DND-41 (cell line): ENCODE results near the gene JAZF1.

Source experiments
- ATAC-seq: fragments of 200-7000 bp; cut with Tn5 transposase; 3 replicates; pipeline ENCODE4 v1.9.1; 2021; ENCODE audit warnings: low read depth; ENCODE audit not compliant: insufficient read depth
- DNase-seq: peaks from one replicate; pipeline ENCODE4 v3.0.0-alpha.2; 2020
- H2AFZ ChIP-seq: 2 replicates; pipeline ENCODE4 v1.6.0; 2012; ENCODE audit warnings: low read depth, low read length
- H3K27ac ChIP-seq: 2 replicates; pipeline ENCODE4 v1.5.1; 2012; ENCODE audit warnings: low read length, inconsistent platforms
- H3K27me3 ChIP-seq: fragments of 200-600 bp; sonication (generic); 2 replicates; pipeline ENCODE4 v1.6.0; 2012; ENCODE audit warnings: low read length, mild to moderate bottlenecking, inconsistent platforms; ENCODE audit not compliant: insufficient read depth, poor library complexity
- H3K36me3 ChIP-seq: 2 replicates; pipeline ENCODE4 v1.5.1; 2012; ENCODE audit warnings: low read length, inconsistent platforms; ENCODE audit not compliant: insufficient read depth
- H3K4me1 ChIP-seq: 2 replicates; pipeline ENCODE4 v1.5.1; 2012; ENCODE audit warnings: mild to moderate bottlenecking, low read length; ENCODE audit not compliant: insufficient read depth
- H3K4me2 ChIP-seq: 2 replicates; pipeline ENCODE4 v1.6.0; 2012; ENCODE audit warnings: mild to moderate bottlenecking, moderate library complexity, low read length, inconsistent platforms; ENCODE audit not compliant: insufficient read depth
- H3K4me3 ChIP-seq, 2 experiments: fragments of 200-600 bp in 1 of 2; shearing (Covaris generic) in 1 of 2; 2 replicates each; pipeline ENCODE4 v1.5.1; 2012 to 2016; ENCODE audit warnings: inconsistent platforms in 2 of 2, low read length in 2 of 2, mild to moderate bottlenecking in 2 of 2, low read depth in 1 of 2, moderate library complexity in 1 of 2
- H3K79me2 ChIP-seq: 2 replicates; pipeline ENCODE4 v1.6.0; 2012; ENCODE audit warnings: low read length, inconsistent platforms; ENCODE audit not compliant: insufficient read depth
- H3K9ac ChIP-seq: 2 replicates; pipeline ENCODE4 v1.6.0; 2012; ENCODE audit warnings: low read depth, mild to moderate bottlenecking, inconsistent platforms, low read length, moderate library complexity
- H3K9me3 ChIP-seq: 2 replicates; pipeline ENCODE4 v1.5.1; 2012; ENCODE audit warnings: low read length, moderate library complexity, mild to moderate bottlenecking, inconsistent platforms; ENCODE audit not compliant: insufficient read depth, severe bottlenecking
- H4K20me1 ChIP-seq: 2 replicates; pipeline ENCODE4 v1.6.0; 2012; ENCODE audit warnings: low read length; ENCODE audit not compliant: insufficient read depth
- CTCF ChIP-seq: IDR thresholded peaks from 2 replicates; pipeline ENCODE4 v1.5.1; 2012; ENCODE audit warnings: borderline replicate concordance, low read length, moderate library complexity, mild to moderate bottlenecking; ENCODE audit not compliant: poor library complexity, severe bottlenecking; ENCODE audit errors: extremely low read depth
- EZH2 ChIP-seq: IDR thresholded peaks from 3 replicates; pipeline ENCODE4 v1.6.1; 2012; ENCODE audit warnings: borderline replicate concordance, low read depth, mild to moderate bottlenecking, moderate library complexity, low read length, inconsistent platforms; ENCODE audit not compliant: severe bottlenecking

The JAZF1 gene

GRCh38 chr7:27997188-27997707 lies 183.3 kb downstream of the JAZF1 start:
- H3K9ac ChIP-seq: no peak overlapping the region
- no peaks in the 10 kb centered on the region for H4K20me1 ChIP-seq
- H3K27me3 ChIP-seq: no peaks in the 10 kb centered on the region
- no peak for DNase-seq
- H3K79me2 ChIP-seq: no peaks in the 10 kb centered on the region
- no peak overlapping the region for H3K4me3 ChIP-seq
- TF ChIP-seq EZH2 (no peak), CTCF (no peak)
- no peaks in the 10 kb centered on the region for H3K9me3 ChIP-seq
- H3K36me3 ChIP-seq: no peaks in the 10 kb centered on the region
- no peak for ATAC-seq
- no peaks in the 10 kb centered on the region; the same call in 1 of the 2 replicates for H3K4me1 ChIP-seq
- no peak overlapping the region for H3K27ac ChIP-seq
- H2AFZ ChIP-seq: no peak overlapping the region
- H3K4me2 ChIP-seq: no peak overlapping the region

GRCh38 chr7:27996141-27996540 lies 184.5 kb downstream of the JAZF1 start:
- no peaks in the 10 kb centered on the region for H4K20me1 ChIP-seq
- no peak overlapping the region for H3K4me3 ChIP-seq
- no peak overlapping the region for H3K9ac ChIP-seq
- H3K27me3 ChIP-seq: no peaks in the 10 kb centered on the region
- H2AFZ ChIP-seq: no peak overlapping the region
- TF ChIP-seq CTCF (no peak), EZH2 (no peak)
- ATAC-seq (no peak), DNase-seq (no peak)
- H3K4me1 ChIP-seq: no peaks in the 10 kb centered on the region; the same call in 1 of the 2 replicates
- no peaks in the 10 kb centered on the region for H3K79me2 ChIP-seq
- H3K36me3 ChIP-seq: no peaks in the 10 kb centered on the region
- no peaks in the 10 kb centered on the region for H3K9me3 ChIP-seq
- no peak overlapping the region for H3K4me2 ChIP-seq
- no peak overlapping the region for H3K27ac ChIP-seq

GRCh38 chr7:27995228-27995627 lies 185.4 kb downstream of the JAZF1 start:
- Histone ChIP-seq H3K4me1 (no peaks in the 10 kb centered on the region; the same call in 1 of the 2 replicates), H4K20me1 (no peaks in the 10 kb centered on the region), H3K4me3 (no peak overlapping the region), H3K9ac (no peak overlapping the region), H3K27ac (no peak overlapping the region), H3K9me3 (no peaks in the 10 kb centered on the region), H3K79me2 (no peaks in the 10 kb centered on the region), H3K4me2 (no peak overlapping the region), H3K27me3 (no peaks in the 10 kb centered on the region), H2AFZ (no peak overlapping the region), H3K36me3 (no peaks in the 10 kb centered on the region)
- TF ChIP-seq EZH2 (no peak), CTCF (no peak)
- ATAC-seq: no peak
- DNase-seq: no peak
